PC-9 (cell line): ENCODE measurements around the gene PKP2. TPM values are rescaled to one million over a fixed set of nuclear protein-coding genes. Genes with fewer than 3 reads are reported as not detected.

Experiments used
- BruUV-seq: library from RNA; stranded (reverse); fragments of 400-500 nt; replicated peaks from 2 replicates; lab custom pipeline; 2021; lab: Mats Ljungman, UMichigan
- CTCF ChIA-PET: fragments of 300-600 bp; sonication (Branson Sonifier 250); formaldehyde crosslinking; loops from one replicate; lab custom pipeline; 2022; ENCODE audit warnings: antibody characterized with exemption; lab: Charles Lee
- POLR2A ChIA-PET: fragments of 300-600 bp; sonication (Branson Sonifier 250); formaldehyde crosslinking; loops from one replicate; lab custom pipeline; 2022; ENCODE audit warnings: antibody characterized with exemption; ENCODE audit not compliant: unreplicated experiment; lab: Charles Lee
- DNase-seq, 2 experiments: peaks; one replicate each; pipeline versions ENCODE4 v3.0.0 to v3.0.0-alpha.2; 2015 to 2022; ENCODE audit warnings: mixed read lengths in 1 of 2
- H2AFZ ChIP-seq: fragments of 200-600 bp; sonication (generic); 2 replicates; pipeline ENCODE4 v1.8.1; 2017; ENCODE audit warnings: antibody characterized with exemption
- H3F3A ChIP-seq: fragments of 200-600 bp; sonication (generic); 2 replicates; pipeline ENCODE4 v1.8.1; 2017; ENCODE audit warnings: antibody characterized with exemption, mild to moderate bottlenecking, low read depth; ENCODE audit not compliant: insufficient read depth
- H3K27ac ChIP-seq: fragments of 200-600 bp; sonication (generic); 2 replicates; pipeline ENCODE4 v1.6.1; 2016; ENCODE audit warnings: mixed run types
- H3K27me3 ChIP-seq: fragments of 200-600 bp; sonication (generic); 2 replicates; pipeline ENCODE4 v1.6.1; 2016; ENCODE audit warnings: low read depth, mixed run types; ENCODE audit not compliant: insufficient read depth
- H3K36me3 ChIP-seq: fragments of 200-600 bp; sonication (generic); 2 replicates; pipeline ENCODE4 v1.6.1; 2016; ENCODE audit warnings: low read depth, mixed run types
- H3K4me1 ChIP-seq: fragments of 200-600 bp; sonication (generic); replicated peaks from 2 replicates; pipeline ENCODE4 v1.6.1; 2016; ENCODE audit warnings: mixed run types; ENCODE audit not compliant: insufficient read depth
- H3K4me2 ChIP-seq: fragments of 200-600 bp; sonication (generic); 2 replicates; pipeline ENCODE4 v1.6.1; 2017; ENCODE audit warnings: mixed run types
- H3K4me3 ChIP-seq: fragments of 200-600 bp; sonication (generic); 2 replicates; pipeline ENCODE4 v1.6.1; 2016; ENCODE audit warnings: mixed run types
- H3K79me2 ChIP-seq: fragments of 200-600 bp; sonication (generic); 2 replicates; pipeline ENCODE4 v1.6.1; 2017; ENCODE audit warnings: low read depth, mixed run types
- H3K9me2 ChIP-seq: fragments of 200-600 bp; sonication (generic); 2 replicates; pipeline ENCODE4 v1.8.1; 2017; ENCODE audit warnings: mild to moderate bottlenecking; ENCODE audit not compliant: insufficient read depth
- H3K9me3 ChIP-seq: fragments of 200-600 bp; sonication (generic); 2 replicates; pipeline ENCODE4 v1.8.1; 2016; ENCODE audit warnings: low read depth; ENCODE audit not compliant: insufficient read depth
- H4K20me1 ChIP-seq: fragments of 200-600 bp; sonication (generic); 2 replicates; pipeline ENCODE4 v1.8.1; 2017; ENCODE audit not compliant: insufficient read depth
- CTCF ChIP-seq: fragments of 200-600 bp; sonication (generic); conservative IDR thresholded peaks from 2 replicates; pipeline ENCODE4 v1.6.1; 2017; ENCODE audit warnings: mixed run types, antibody characterized with exemption, mild to moderate bottlenecking, moderate library complexity
- EZH2 ChIP-seq: fragments of 200-600 bp; sonication (generic); IDR thresholded peaks from 2 replicates; pipeline ENCODE4 v1.8.0; 2017; ENCODE audit warnings: antibody characterized with exemption, low read depth
- intact Hi-C: fragments of 100-400 bp; cut with micrococcal nuclease; formaldehyde crosslinking; loops from one replicate; pipeline ENCODE4 v1.10.0; 2022; ENCODE audit not compliant: unreplicated experiment
- total RNA-seq: library from RNA; stranded (reverse); gene quantifications from 2 replicates; pipeline ENCODE4 v1.2.3, GENCODE V29; 2021

PKP2 gene
- total RNA-seq, 1 experiment from 2014 or later = 88.1 TPM

GRCh38 chr12:32839828-32840227, 56.7 kb downstream of the PKP2 start:
- Histone ChIP-seq H3K9me2 (no peaks in the 10 kb centered on the region), H3K4me3 (no peak overlapping the region), H3K27ac (no peak overlapping the region), H4K20me1 (no peaks in the 10 kb centered on the region), H3F3A (peaks cover 18% of the 10 kb centered on the region; the same call in 1 of the 2 replicates), H3K27me3 (no peaks in the 10 kb centered on the region), H3K4me1 (peaks cover 21% of the 10 kb centered on the region), H2AFZ (no peak overlapping the region), H3K4me2 (no peak overlapping the region), H3K9me3 (no peaks in the 10 kb centered on the region), H3K36me3 (peaks cover 7% of the 10 kb centered on the region; the same call in 1 of the 2 replicates), H3K79me2 (no peaks in the 10 kb centered on the region; the same call in 1 of the 2 replicates)
- DNase-seq = no peak
- ChIA-PET POLR2A (no interaction called here), CTCF (no interaction called here)
- intact Hi-C loops = no loop called here
- BruUV-seq = no TSS peak
- TF ChIP-seq EZH2 (no peak), CTCF (no peak)

- Histone ChIP-seq H3K4me3 (no peak overlapping the region), H3K27me3 (no peaks in the 10 kb centered on the region), H3K79me2 (no peaks in the 10 kb centered on the region), H3K36me3 (peaks cover 7% of the 10 kb centered on the region; the same call in 1 of the 2 replicates), H4K20me1 (no peaks in the 10 kb centered on the region), H3K9me3 (no peaks in the 10 kb centered on the region), H3K9me2 (no peaks in the 10 kb centered on the region), H3K4me1 (peaks cover 10% of the 10 kb centered on the region; the same call in 1 of the 2 replicates), H3K27ac (no peak overlapping the region), H2AFZ (no peak overlapping the region), H3K4me2 (no peak overlapping the region), H3F3A (peaks cover 5% of the 10 kb centered on the region; the same call in 1 of the 2 replicates)
- DNase-seq = no peak
- POLR2A ChIA-PET = no interaction called here
- TF ChIP-seq EZH2 (no peak), CTCF (no peak)
- intact Hi-C loops = loop anchor here (2.0 kb wide), 1 partner anchor 55 kb away; no protein-coding TSS in a partner anchor
- CTCF ChIA-PET = no interaction called here
- no TSS peak for BruUV-seq
Observed at GRCh38 chr12:32837974-32838373, 58.6 kb downstream of the PKP2 start.

GRCh38 chr12:32836710-32837109, 59.9 kb downstream of the PKP2 start:
- CTCF ChIA-PET = interaction anchor here (0.6 kb wide), 1 partner anchor 13 kb away, joined by 3 read pairs; no protein-coding TSS in a partner anchor

More at GRCh38 chr12:32836710-32837109, 59.9 kb downstream of the PKP2 start:
- Histone ChIP-seq H3K79me2 (no peaks in the 10 kb centered on the region), H4K20me1 (no peaks in the 10 kb centered on the region), H3K36me3 (peaks cover 7% of the 10 kb centered on the region; the same call in 1 of the 2 replicates), H3K9me2 (no peaks in the 10 kb centered on the region), H3K4me2 (no peak overlapping the region), H3K4me1 (peaks cover 10% of the 10 kb centered on the region; the same call in 1 of the 2 replicates), H3K27me3 (no peaks in the 10 kb centered on the region), H3K27ac (no peak overlapping the region), H3F3A (peaks cover 5% of the 10 kb centered on the region; the same call in 1 of the 2 replicates), H3K4me3 (no peak overlapping the region), H2AFZ (no peak overlapping the region), H3K9me3 (no peaks in the 10 kb centered on the region)
- peak in 1 of 2 experiments; percentile 52 for DNase-seq
- TF ChIP-seq EZH2 (no peak), CTCF (no peak)
- intact Hi-C loops = loop anchor here (1.0 to 2.0 kb wide), 2 partner anchors 56 to 61 kb away; no protein-coding TSS in a partner anchor
- no TSS peak for BruUV-seq
- POLR2A ChIA-PET = no interaction called here
